IMR-90 (cell line): ENCODE data around the gene REXO1. TPM values are rescaled to one million over a fixed set of nuclear protein-coding genes. Genes with fewer than 3 reads are reported as not detected.

ENCODE experiments used
- ATAC-seq: fragments of 200-7000 bp; cut with Tn5 transposase; 2 replicates; pipeline ENCODE4 v1.9.1; 2020; ENCODE audit warnings: low read depth, mild to moderate bottlenecking, moderate library complexity
- BruUV-seq: library from RNA; stranded (reverse); fragments of 400-500 nt; replicated peaks from 2 replicates; lab custom pipeline; 2021; lab: Mats Ljungman, UMichigan
- CTCF ChIA-PET: fragments of 300-600 bp; formaldehyde crosslinking; extraction: SDS; loops from one replicate; lab custom pipeline; 2021; ENCODE audit warnings: antibody characterized with exemption; lab: Yijun Ruan, JAX
- POLR2A ChIA-PET: fragments of 300-600 bp; sonication (Branson Sonifier 250); formaldehyde crosslinking; loops from one replicate; lab custom pipeline; 2022; ENCODE audit warnings: antibody characterized with exemption; ENCODE audit not compliant: unreplicated experiment; lab: Charles Lee
- DNase-seq: peaks from one replicate; pipeline ENCODE4 v3.0.0; 2013
- H2AFZ ChIP-seq: replicated peaks from 2 replicates; pipeline ENCODE3; 2013; ENCODE audit warnings: low read length, mild to moderate bottlenecking; ENCODE audit not compliant: poor library complexity
- H2AK5ac ChIP-seq: 2 replicates; pipeline ENCODE4 v1.6.1; 2013; ENCODE audit warnings: low read depth, low read length, inconsistent platforms
- H2AK9ac ChIP-seq: replicated peaks from 2 replicates; pipeline ENCODE3; 2013; ENCODE audit warnings: mild to moderate bottlenecking, low read depth, low read length, moderate library complexity; ENCODE audit not compliant: poor library complexity
- H2BK120ac ChIP-seq: 2 replicates; pipeline ENCODE4 v1.6.1; 2013; ENCODE audit warnings: low read depth, low read length, inconsistent platforms
- H2BK15ac ChIP-seq: 3 replicates; pipeline ENCODE4 v1.6.1; 2013; ENCODE audit warnings: low read depth, low read length, inconsistent platforms
- H2BK20ac ChIP-seq: 2 replicates; pipeline ENCODE4 v1.6.1; 2013; ENCODE audit warnings: low read depth, mild to moderate bottlenecking, inconsistent platforms, low read length, moderate library complexity
- H2BK5ac ChIP-seq: 2 replicates; pipeline ENCODE4 v1.6.1; 2013; ENCODE audit warnings: mild to moderate bottlenecking, low read depth, low read length, inconsistent platforms; ENCODE audit not compliant: poor library complexity, severe bottlenecking
- H3K14ac ChIP-seq: replicated peaks from 2 replicates; pipeline ENCODE4 v1.6.1; 2013; ENCODE audit warnings: low read depth, low read length, inconsistent platforms
- H3K18ac ChIP-seq: 2 replicates; pipeline ENCODE4 v1.6.1; 2013; ENCODE audit warnings: low read depth, low read length, control low read depth
- H3K23ac ChIP-seq: 2 replicates; pipeline ENCODE4 v1.6.1; 2013; ENCODE audit warnings: low read depth, low read length, inconsistent platforms
- H3K27ac ChIP-seq: 2 replicates; pipeline ENCODE4 v1.5.1; 2013; ENCODE audit warnings: mild to moderate bottlenecking, control low read depth, low read length; ENCODE audit not compliant: insufficient read depth
- H3K27me3 ChIP-seq: 2 replicates; pipeline ENCODE4 v1.6.1; 2013; ENCODE audit warnings: low read length; ENCODE audit not compliant: control insufficient read depth, insufficient read depth
- H3K36me3 ChIP-seq: 2 replicates; pipeline ENCODE4 v1.6.1; 2013; ENCODE audit warnings: low read length, mixed read lengths; ENCODE audit not compliant: control insufficient read depth, insufficient read depth
- H3K4ac ChIP-seq: 2 replicates; pipeline ENCODE4 v1.6.1; 2013; ENCODE audit warnings: low read depth, low read length, inconsistent platforms
- H3K4me1 ChIP-seq: 2 replicates; pipeline ENCODE4 v1.6.1; 2013; ENCODE audit warnings: low read length, mixed read lengths; ENCODE audit not compliant: control insufficient read depth, insufficient read depth
- H3K4me2 ChIP-seq: 2 replicates; pipeline ENCODE4 v1.6.1; 2013; ENCODE audit warnings: low read depth, mild to moderate bottlenecking, control low read depth, low read length, moderate library complexity
- H3K4me3 ChIP-seq: 2 replicates; pipeline ENCODE4 v1.5.1; 2013; ENCODE audit warnings: low read depth, mild to moderate bottlenecking, control low read depth, low read length, moderate library complexity; ENCODE audit not compliant: insufficient read depth
- H3K56ac ChIP-seq: 2 replicates; pipeline ENCODE4 v1.6.1; 2013; ENCODE audit warnings: low read length, inconsistent platforms; ENCODE audit not compliant: insufficient read depth; ENCODE audit errors: extremely low read depth
- H3K79me1 ChIP-seq, 2 experiments: 2 replicates each; pipeline ENCODE4 v1.6.1; 2013; ENCODE audit warnings: low read length in 2 of 2, inconsistent platforms in 1 of 2, low read depth in 1 of 2
- H3K9ac ChIP-seq: 2 replicates; pipeline ENCODE4 v1.6.1; 2013; ENCODE audit warnings: low read depth, low read length, control low read depth
- H3K9me1 ChIP-seq: 2 replicates; pipeline ENCODE4 v1.6.1; 2013; ENCODE audit warnings: low read length, inconsistent platforms; ENCODE audit not compliant: insufficient read depth
- H3K9me3 ChIP-seq: 2 replicates; pipeline ENCODE4 v1.6.1; 2013; ENCODE audit warnings: low read length; ENCODE audit not compliant: control insufficient read depth, insufficient read depth
- H4K20me1 ChIP-seq: 2 replicates; pipeline ENCODE4 v1.6.1; 2013; ENCODE audit warnings: low read length, inconsistent platforms; ENCODE audit not compliant: insufficient read depth
- H4K5ac ChIP-seq: 2 replicates; pipeline ENCODE4 v1.6.1; 2013; ENCODE audit warnings: mild to moderate bottlenecking, low read depth, low read length, control low read depth
- H4K8ac ChIP-seq, 2 experiments: 2 replicates each; pipeline ENCODE4 v1.6.1; 2013; ENCODE audit warnings: low read depth in 2 of 2, low read length in 2 of 2, control low read depth in 1 of 2, inconsistent platforms in 1 of 2
- H4K91ac ChIP-seq: 2 replicates; pipeline ENCODE4 v1.6.1; 2013; ENCODE audit warnings: low read depth, low read length, inconsistent platforms; ENCODE audit not compliant: insufficient read depth
- BHLHE40 ChIP-seq: fragments of 150-350 bp; IDR thresholded peaks from 2 replicates; pipeline ENCODE4 v1.6.1; 2016; ENCODE audit warnings: mild to moderate bottlenecking, low read depth, low read length
- CTCF ChIP-seq: conservative IDR thresholded peaks from 2 replicates; pipeline ENCODE4 v1.5.1; 2012; ENCODE audit warnings: mild to moderate bottlenecking, low read depth, low read length, improper control_type of control experiment
- ELK1 ChIP-seq: fragments of 150-350 bp; IDR thresholded peaks from 2 replicates; pipeline ENCODE4 v1.6.1; 2016; ENCODE audit warnings: low read depth, mild to moderate bottlenecking, low read length, moderate library complexity, borderline replicate concordance
- FOS ChIP-seq: fragments of 150-350 bp; IDR thresholded peaks from 2 replicates; pipeline ENCODE4 v1.6.1; 2016; ENCODE audit warnings: low read depth, low read length
- MAFK ChIP-seq: IDR thresholded peaks from 2 replicates; pipeline ENCODE4 v1.6.1; 2012; ENCODE audit warnings: low read depth, low read length, improper control_type of control experiment
- MAZ ChIP-seq: IDR thresholded peaks from 2 replicates; pipeline ENCODE4 v1.6.1; 2012; ENCODE audit warnings: low read depth, mild to moderate bottlenecking, low read length, improper control_type of control experiment, moderate library complexity, borderline replicate concordance
- NFE2L2 ChIP-seq: fragments of 150-350 bp; IDR thresholded peaks from 2 replicates; pipeline ENCODE4 v1.6.1; 2016; ENCODE audit warnings: low read depth, mild to moderate bottlenecking, low read length
- POLR2A ChIP-seq: IDR thresholded peaks from 2 replicates; pipeline ENCODE4 v1.6.1; 2012; ENCODE audit warnings: mild to moderate bottlenecking, low read depth, low read length
- RCOR1 ChIP-seq: IDR thresholded peaks from 2 replicates; pipeline ENCODE4 v1.6.1; 2012; ENCODE audit warnings: mild to moderate bottlenecking, low read length, improper control_type of control experiment; ENCODE audit not compliant: insufficient replicate concordance
- SMC3 ChIP-seq: fragments of 150-350 bp; IDR thresholded peaks from 2 replicates; pipeline ENCODE4 v1.6.1; 2016; ENCODE audit warnings: low read depth, mild to moderate bottlenecking, antibody characterized with exemption, low read length, moderate library complexity
- USF2 ChIP-seq: fragments of 150-350 bp; IDR thresholded peaks from 2 replicates; pipeline ENCODE4 v1.6.1; 2017; ENCODE audit warnings: mild to moderate bottlenecking, antibody characterized with exemption, low read length, low read depth
- WGBS, 2 experiments: methylation state at CpG; one replicate each; pipeline versions ENCODE4 v1.1.5 to v1.1.7; 2013; ENCODE audit warnings: missing lambda C conversion rate in 2 of 2; ENCODE audit not compliant: insufficient read length in 1 of 2; ENCODE audit errors: extremely low coverage in 2 of 2; 5-methylcytosine and 5-hydroxymethylcytosine counted together
- dilution Hi-C: fragments of 300-500 bp; cut with HindIII; formaldehyde crosslinking; loops from one replicate; pipeline ENCODE4 v1.14.3; 2018; ENCODE audit warnings: low sequenced_read_pairs; ENCODE audit not compliant: unreplicated experiment
- in situ Hi-C: fragments of 300-500 bp; cut with MboI; formaldehyde crosslinking; loops from 3 replicates; pipeline ENCODE4 v1.14.3; 2019; ENCODE audit warnings: low sequenced_read_pairs, inconsistent platforms, mixed read lengths
- intact Hi-C: fragments of 100-400 bp; cut with micrococcal nuclease; formaldehyde crosslinking; loops from 2 replicates; pipeline ENCODE4 v1.10.0; 2022
- polyA plus RNA-seq, 3 experiments: library from polyadenylated mRNA; depleted of rRNA; stranded (reverse); fragments of >200 nt; gene quantifications; 2 replicates each; pipeline ENCODE4 v1.2.3, GENCODE V29; 2012; ENCODE audit warnings: low replicate concordance in 1 of 3
- total RNA-seq: library from RNA; depleted of rRNA; stranded (reverse); fragments of >200 nt; gene quantifications from 2 replicates; pipeline ENCODE4 v1.2.3, GENCODE V29; 2012

REXO1 gene
- total and polyA plus RNA-seq, 2 of the 4 experiments (the other 2 are of a cell fraction), result 1.4 to 63.7 TPM

DNA sequence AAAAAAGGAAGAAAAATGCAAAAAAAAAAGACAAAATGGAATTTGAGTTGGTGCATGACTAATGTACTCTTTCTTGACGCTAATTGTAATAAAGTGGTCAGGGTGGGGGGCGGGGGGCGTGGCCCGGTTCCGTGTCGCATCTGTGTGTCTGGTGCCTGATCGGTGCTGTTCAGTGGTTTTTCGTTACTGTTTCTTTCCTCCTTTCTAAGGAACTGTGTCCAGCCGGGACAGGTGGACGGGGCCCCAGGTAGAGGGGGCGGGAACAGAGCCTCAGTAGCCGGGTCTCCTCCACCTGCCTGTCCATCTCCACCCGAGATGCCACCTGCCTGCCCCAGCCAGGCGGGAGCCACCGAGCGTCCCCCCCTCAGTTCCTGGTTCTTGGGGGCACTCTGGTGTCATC lies 68.7 kb downstream of the REXO1 start:
- H4K8ac ChIP-seq, result no peak overlapping the region
- CTCF ChIA-PET, result no interaction called here

More for the DNA sequence above, 68.7 kb downstream of the REXO1 start:
- POLR2A ChIA-PET, result no interaction called here
- dilution Hi-C loops, result no loop called here
- Histone ChIP-seq H3K18ac (no peak overlapping the region), H3K9me3 (peaks cover 27% of the 10 kb centered on the region), H4K91ac (no peak overlapping the region), H3K4me3 (no peak overlapping the region), H3K9ac (no peak overlapping the region), H3K56ac (no peak overlapping the region), H4K20me1 (no peaks in the 10 kb centered on the region), H2AK9ac (no peak overlapping the region), H3K27me3 (peaks cover 69% of the 10 kb centered on the region), H4K5ac (no peak overlapping the region), H2AK5ac (no peak overlapping the region), H3K4me2 (no peak overlapping the region), H3K23ac (no peak overlapping the region), H3K36me3 (no peaks in the 10 kb centered on the region), H2BK20ac (no peak overlapping the region), H2BK120ac (no peak overlapping the region), H2BK15ac (no peak overlapping the region), H3K79me1 (no peaks in the 10 kb centered on the region), H3K4me1 (no peaks in the 10 kb centered on the region), H2AFZ (no peak overlapping the region), H3K27ac (no peak overlapping the region), H3K14ac (no peak overlapping the region), H2BK5ac (no peak overlapping the region), H3K4ac (no peak overlapping the region), H3K9me1 (no peaks in the 10 kb centered on the region)
- intact Hi-C loops, result no loop called here
- in situ Hi-C loops, result loop anchor here (25.0 kb wide), 1 partner anchor 242 kb away; no protein-coding TSS in a partner anchor
- no peak for ATAC-seq
- DNase-seq, result no peak
- TF ChIP-seq MAFK (no peak), CTCF (no peak), NFE2L2 (no peak), BHLHE40 (no peak), POLR2A (no peak), MAZ (no peak), SMC3 (no peak), FOS (no peak), USF2 (no peak), ELK1 (no peak), RCOR1 (no peak)
- BruUV-seq, result no TSS peak
- no CpG with 5 or more reads among the region's 16 CpGs for WGBS, 2 experiments
